ENCODE measurements around the gene C1orf105.

The C1orf105 gene

DNA sequence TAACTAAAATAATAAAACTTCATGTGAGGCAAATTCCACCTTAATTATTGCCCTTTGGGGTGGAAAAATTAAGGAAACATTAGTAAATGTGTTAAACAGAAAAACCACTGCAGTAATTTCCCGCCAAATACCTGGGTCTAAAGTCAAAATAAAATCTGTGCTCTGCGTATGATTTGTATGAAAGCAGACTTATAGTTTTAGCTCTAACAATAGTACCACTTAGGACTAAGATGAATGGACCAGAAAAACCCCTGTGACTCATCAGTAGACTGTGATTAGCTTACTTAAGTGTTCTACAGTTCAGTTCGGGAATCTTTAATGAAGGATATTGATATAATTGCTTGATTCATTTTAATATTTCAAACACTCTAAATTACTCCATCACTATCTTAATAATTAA is 23.3 kb upstream of the C1orf105 start:
- no peak for DNase-seq (ENCODE audit: low spot score)

DNA sequence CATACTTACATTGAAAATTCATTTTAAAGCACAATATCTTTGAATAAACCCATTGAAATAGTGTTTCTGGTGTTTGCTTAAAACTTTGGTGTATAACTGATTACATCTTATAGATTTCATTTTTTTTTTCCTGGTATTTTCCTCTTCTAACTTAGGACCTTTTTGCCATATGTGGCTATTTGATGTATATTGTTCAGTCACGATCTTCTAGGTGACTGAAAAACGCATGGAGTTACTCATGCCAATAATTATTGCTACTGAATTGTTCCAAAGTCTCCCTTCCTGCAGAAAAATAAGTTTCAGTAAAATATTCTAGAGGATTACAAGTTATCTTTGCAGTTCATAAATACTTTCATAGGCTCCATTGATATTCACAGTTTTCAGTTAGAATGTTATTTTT is 22.9 kb upstream of the C1orf105 start:
- no peak for DNase-seq (ENCODE audit: low spot score)

DNA sequence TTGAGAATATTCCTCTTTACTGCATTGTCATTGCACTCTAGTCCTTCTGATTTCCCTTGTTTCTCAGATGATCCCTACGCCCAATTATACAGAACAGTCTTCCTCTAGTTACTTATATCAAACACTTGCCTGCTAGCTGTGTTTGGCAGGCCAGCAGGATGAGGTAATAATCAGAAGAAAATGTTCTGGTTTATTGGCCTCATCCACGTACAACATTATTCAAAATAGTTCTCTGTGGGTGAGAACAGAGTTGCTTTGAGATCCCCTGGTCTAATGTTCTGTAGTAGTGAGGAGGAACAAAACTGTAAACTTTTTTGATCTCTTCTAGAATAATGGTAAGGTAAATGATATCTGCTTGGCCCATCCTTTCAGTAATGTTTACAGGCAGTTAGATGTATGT is 22.3 kb upstream of the C1orf105 start:
- DNase-seq (ENCODE audit: low spot score), result no peak

DNA sequence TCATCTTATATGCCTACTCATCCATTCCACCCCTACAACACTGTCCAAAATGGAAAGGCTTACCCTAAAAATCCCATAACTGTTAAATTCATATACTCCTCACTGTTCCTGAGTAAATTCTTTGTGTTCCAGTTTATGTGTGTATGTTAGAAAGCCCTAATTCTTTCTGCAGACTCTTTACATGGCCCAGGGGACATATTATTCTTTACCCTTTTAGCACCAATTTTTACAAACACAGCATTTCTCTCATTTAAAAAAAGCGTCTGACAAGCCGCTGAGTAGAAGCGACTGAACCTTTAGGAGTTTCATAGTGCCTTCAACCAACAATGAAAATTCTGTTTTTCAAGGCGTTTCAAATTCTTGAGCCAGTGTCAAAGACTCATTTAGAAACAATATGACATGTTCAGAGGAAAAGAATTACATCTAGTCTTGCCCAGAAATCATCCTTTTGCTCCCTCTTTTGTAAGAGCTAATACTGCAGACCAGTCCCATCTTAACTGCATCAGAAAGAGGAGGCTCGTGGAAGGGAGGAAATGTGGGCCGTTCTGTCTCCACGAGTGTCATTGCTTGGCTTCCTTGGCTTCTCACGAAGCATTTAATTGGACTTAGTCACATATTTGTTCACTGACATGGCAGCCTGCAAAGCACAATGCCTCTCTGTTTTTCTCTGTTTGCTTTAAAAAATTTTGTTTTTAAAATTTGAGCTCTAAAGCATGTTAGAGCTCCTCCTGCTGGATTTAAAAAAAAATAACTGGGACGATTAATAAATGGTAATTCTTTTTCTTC is 21.3 kb upstream of the C1orf105 start:
- peak; percentile 92 for DNase-seq (ENCODE audit: low spot score)

DNA sequence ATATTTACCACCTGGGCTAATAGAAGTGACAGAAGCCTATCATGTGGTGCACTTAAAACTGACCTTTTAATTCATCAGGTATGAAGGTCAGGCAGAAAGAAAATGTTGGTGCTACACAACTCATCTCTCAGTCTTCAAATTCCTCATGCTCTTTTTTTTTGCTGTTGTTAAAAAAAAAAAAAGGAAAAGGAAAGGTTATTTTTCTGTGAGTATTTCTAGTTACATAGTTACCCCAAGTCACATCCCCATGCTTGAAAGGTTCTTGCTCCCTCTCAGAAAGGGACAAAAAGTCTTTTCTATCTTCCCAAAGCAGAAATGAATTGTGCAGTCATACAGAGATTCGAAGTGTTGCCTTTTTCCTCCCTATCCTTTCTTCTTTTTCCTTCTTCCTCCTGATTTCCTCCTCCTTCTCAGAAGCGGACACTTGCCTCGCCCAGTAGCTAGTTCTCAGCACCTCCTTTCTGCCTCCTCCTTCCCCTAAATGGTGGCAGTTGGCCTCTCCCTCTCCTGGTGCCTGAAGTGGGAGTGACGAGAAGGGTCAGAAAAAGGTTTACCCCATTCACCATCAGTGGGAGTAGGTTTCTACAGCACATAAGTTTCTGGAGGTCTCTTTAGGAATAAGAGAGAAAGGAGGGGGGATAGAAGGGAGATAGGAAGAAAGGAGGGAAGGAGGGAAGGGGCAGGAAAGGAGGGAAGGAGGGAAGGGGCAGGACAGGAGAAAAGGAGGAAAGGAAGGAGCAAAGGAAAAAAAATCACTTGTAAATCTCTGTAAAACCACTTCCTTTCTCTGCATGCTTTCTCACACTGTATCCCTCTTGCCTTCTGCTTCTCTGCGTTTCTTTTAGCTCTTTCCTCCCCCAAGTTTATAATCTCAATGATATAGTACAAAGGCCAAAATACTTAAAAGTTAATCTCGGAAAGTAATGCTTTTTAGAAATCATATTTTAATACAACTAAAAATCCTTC is 20.4 kb upstream of the C1orf105 start:
- DNase-seq (ENCODE audit: low spot score), result no peak

DNA sequence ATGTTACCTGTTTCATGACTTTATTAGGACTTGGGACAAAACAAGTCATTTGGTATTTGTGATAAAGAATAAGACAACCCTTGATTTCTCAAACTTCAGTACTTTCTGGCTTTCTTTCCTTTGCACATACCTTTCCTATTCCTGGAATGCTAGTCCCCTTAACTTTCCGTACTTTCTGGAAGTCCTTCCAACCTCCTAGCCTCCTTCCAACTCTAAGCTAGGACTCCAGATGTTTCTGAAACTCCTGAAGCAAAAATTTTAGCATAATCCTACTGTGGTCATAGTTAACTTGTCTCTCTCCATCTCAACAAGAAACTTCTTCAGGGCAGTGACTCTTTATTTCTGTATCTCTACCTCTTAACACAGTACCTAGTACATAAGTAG is 19.8 kb upstream of the C1orf105 start:
- no peak for DNase-seq (ENCODE audit: low spot score)

DNA sequence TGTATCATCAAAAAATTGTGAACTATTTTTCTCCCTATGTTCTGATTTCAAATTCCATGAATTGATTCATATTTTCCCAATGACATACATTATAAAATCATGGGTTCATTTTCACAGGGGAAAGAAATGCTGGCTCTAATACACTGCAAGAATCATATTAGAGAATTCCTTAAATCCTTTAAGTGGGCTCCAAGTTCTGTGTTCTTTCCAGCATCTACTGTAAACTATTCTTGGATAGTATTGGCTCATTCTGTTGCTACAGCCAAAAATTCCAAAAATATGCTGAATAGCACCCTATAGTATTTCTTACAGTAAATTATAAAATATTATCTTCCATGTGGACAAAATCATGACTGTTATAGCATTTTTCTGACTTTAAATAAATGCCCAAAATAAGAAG is 19.0 kb upstream of the C1orf105 start:
- no peak for DNase-seq (ENCODE audit: low spot score)

DNA sequence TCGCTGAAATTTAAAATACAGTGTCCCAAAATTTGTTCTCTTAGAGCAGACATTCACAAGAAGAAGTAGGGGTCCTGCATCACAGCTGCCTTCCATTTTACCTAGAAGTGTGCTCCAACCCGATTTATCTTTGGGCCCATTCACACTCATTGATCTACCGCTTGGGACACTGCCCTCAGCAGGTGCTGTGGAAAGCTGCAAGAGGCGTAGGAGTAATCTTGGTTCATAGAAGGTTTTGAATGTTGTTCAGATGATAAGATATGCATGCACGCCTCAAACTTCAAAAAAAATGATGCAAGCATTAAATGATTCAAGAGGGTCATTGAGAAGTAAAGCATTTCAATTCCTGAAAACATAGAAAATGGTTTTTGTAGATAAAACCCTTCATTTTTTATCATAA is 18.6 kb upstream of the C1orf105 start:
- DNase-seq (ENCODE audit: low spot score), result no peak

DNA sequence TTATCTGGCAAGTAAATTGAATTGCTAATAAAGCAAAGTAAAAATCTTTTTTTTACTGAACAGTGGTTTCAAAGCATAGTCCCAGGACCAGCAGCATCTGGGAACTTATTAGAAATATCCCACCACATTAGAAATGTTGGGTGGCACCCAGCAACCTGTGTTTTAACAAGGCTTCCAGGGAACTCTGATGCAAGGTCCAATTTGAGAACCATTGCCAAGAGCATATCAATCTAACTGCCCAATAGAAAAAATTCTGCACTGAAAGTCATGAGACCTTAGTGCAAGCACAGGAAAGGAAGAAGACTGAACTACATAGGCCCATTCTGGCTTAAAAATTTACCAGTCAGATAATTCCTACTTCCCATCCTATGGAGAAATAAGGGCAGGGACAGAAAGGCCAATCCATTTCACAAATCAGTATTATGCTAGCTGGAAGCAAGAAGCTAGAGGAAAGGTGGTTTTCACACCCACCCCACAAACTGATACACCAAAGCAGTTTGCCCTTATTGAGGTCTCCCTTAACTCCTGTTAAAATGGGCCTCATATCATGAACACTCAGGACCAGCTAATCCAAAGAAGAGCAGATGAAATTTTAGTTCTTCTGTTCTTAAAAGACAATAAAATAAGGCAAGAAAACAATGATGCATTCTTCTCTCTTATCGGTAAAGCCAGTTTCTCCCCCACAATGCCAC is 17.5 kb upstream of the C1orf105 start:
- DNase-seq (ENCODE audit: low spot score), result no peak

DNA sequence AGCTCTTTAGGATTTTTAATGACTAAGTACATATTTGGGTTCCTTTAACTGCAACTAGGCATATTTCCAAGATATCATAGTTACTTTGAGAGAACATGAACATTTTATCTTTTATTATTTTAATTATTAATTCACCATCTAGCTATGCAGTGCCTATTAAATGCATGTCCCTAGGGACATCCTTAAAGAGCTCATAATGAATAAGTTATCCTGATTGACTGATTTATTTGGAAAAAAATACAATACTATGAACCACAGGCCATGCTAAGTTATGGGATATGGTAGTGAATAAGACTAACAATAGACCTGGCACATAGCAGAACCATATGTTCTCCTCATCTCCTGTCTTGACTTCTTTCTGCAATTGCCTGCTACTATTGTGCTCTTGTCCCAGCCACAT is 16.4 kb upstream of the C1orf105 start:
- DNase-seq (ENCODE audit: low spot score), result no peak

DNA sequence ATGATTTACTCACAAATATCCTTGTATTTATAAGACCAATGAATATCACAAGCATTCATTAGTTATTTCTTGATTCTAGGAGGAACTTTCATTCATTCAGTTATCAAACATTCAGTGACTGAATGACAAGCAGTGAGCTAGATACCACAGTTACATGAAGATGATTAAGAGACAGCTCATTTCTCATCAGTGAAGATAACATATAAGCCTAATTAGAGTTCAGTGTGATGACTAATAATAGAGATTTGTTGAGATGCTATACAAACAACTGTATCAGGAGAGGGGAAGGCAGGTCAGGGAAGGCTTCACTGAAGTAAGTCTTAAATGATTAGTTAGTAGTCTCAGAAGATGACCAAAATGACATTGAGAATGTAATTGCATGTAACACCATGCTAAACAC is 14.6 kb upstream of the C1orf105 start:
- DNase-seq (ENCODE audit: low spot score), result no peak

DNA sequence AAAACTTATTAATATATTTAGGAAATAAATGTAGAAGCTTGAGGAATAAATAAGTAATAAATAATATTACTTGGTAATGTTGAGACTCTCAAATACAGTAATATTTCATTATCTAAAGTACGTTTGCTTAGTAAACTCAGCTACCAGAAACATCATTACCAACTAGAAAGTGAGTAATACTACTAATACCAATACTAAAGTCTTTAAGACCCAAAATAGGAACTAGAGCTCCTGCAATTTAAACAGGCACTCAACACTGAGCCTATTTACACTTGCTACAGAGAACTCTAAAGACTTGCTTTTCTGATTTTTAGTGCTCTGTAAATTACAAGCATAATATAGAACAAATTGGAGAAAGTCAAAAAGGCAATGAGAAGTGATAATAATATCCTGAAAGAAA is 13.5 kb upstream of the C1orf105 start:
- no peak for DNase-seq (ENCODE audit: low spot score)

DNA sequence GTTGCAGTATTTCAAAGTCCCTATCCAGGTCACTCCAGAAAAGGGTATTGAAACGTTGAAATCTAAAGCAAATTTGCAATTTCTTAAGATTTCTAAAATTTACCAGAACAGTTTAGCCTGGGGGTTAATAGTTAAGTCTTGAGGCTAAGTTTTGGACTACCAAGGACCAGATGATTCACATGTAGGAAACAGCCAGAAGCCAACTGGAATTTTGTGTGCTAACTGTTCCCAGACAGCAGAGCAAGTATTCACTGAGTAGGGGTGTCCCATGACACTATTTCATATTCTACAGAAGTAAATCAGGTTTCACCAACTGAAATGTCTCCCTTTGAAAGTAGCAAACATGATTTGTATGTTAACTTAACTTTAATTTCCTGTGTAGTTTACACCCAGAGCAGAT is 11.5 kb upstream of the C1orf105 start:
- DNase-seq (ENCODE audit: low spot score), result no peak

DNA sequence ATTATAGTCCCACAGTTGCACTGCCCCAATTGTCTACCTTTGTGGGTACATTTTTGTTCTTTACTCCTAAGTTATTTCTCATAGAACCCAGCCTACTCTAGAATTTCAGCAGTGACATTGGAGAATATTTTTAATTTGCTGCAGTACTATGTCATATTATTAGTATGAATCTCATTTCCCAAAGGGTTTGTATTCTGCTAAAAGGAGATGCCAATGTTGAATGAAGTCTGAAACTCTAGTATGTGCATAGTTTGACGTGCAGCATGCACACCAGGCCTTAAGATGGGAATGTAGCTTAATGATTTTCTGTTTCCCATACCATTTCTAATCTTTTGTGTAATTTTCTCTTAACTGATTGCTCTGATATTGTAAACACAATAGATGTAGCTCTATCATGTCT is 10.5 kb upstream of the C1orf105 start:
- DNase-seq (ENCODE audit: low spot score), result no peak

DNA sequence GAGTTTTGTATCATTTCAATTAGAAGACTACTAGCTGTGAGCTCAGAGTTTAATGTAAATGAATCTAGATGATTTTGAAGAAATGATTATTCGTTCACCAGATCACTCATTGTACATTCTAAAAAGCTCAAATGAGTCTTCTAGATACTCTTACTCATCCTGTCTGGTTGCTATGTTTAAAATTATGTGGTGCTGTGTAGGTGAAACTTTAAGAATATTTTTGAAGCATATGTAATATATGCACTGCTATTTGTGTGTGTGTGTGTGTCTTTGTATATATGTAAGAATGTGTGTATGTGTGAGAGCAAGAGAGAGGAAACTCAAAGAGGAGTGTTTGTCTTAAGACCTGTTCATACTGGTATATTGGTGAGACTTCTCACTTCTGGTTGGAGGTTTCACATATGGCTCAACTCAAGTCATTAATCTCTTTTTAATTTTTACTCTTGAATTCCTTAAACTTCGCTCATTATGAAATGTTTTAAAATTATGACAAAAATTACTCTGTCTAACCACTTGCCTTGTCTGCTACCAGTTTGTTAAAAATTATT is 8.6 kb upstream of the C1orf105 start:
- no peak for DNase-seq (ENCODE audit: low spot score)

DNA sequence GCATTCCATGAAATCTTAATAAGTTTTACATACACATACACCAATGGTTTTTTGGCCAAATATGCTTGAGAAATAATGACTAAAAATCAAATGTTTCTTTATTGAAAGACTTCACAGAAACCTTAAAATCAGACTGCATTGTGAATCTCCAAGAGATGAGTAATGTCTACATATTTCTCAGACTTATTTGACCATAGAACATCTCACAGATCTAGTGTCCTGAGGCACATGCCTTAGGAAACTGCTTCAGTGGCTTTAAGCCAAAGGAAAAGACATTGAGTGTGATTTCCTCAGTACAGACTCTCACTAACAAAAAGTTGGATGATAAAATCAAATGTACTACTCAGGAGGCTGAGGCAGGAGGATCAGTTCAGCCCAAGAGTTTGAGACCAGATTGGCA is 6.2 kb upstream of the C1orf105 start:
- DNase-seq (ENCODE audit: low spot score), result no peak

DNA sequence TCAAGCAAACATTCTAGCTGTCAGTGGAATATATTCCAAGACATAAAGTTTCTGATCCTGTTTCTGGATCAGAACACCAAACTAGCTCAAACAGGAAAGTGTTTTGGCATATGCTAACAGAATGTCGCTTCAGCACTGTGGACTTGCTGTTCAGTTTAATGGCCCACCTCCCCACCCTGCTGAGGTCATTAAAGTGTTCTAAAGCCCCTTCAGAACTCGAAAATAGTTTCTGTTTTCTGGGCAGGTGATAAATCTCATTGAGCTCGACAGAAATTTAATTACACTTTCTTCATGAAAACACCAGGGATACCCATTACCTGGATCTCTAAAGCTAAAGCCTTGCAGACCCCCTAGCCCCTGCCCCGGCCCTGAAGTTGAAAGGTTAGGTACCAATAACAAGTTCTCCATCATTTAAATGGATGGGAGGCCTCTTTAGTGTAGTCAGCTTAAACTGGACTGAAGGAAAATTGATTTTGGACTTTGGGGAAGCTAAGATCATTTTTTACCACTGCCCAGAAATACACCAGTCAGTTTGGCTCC is 3.9 kb upstream of the C1orf105 start:
- no peak for DNase-seq (ENCODE audit: low spot score)

DNA sequence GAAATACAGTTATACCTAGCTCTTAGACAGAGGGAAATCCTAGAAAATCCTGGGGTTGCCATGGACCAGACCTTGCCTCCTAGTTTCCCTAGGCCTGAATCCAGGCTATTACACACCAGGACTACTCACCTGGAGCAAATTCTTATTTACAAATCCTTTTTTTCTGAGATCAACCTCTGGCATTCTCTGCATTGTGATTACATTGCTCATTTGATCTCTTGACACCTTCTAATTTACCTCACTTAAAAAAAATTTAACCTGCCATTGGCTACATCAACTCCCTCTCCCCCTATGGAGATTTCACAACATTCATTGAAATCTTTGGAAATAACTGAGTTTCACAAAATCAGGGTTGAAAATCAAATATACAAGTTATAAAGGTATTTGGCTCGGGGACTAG is 2.9 kb upstream of the C1orf105 start:
- no peak for DNase-seq (ENCODE audit: low spot score)

DNA sequence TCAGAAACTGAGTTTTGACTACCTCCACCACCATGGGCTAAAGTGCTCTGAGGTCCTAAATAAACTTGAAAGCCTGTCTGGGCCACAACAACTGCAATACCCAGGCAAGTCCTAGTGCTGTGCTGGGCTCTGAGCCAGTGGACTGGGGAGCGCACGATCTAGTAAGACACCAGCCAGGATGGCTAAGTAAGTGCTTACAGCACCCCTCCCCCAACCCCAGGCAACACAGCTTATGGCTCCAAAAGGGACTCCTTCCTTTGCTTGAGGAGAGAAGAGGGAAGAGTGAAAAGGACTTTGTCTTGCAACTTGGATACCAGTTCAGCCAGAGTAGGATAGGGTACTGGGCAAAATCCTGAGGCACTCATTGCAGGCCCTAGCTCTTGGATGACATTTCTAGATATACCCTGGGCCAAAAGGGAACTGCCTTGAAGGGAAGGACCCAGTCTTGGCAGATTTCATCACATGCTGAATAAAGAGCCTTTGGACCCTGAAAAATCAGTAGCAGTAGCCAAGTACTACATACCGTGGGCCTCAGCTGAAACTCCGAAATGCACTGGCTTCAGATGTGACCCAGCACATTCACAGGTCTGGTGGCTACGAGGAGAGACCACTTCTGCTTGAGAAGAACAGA is 1.6 kb downstream of the C1orf105 start:
- DNase-seq (ENCODE audit: low spot score), result no peak

DNA sequence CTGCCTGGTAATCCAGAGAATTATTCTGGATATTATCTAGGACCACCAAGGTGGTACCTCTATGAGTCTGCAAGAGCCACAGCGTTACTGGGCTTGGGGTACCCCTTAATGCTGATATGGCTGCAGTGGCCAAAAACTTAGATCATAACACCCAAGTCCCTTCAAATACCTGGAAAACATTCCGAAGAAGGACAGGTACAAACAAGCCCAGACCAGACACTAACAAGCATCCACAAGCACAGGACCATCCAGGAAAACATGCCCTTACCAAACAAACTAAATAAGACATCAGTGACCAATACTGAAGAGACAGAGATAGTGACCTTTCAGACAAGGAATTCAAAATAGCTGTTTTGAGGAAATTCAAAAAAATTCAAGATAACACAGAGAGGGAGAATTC is 2.9 kb downstream of the C1orf105 start:
- no peak for DNase-seq (ENCODE audit: low spot score)

DNA sequence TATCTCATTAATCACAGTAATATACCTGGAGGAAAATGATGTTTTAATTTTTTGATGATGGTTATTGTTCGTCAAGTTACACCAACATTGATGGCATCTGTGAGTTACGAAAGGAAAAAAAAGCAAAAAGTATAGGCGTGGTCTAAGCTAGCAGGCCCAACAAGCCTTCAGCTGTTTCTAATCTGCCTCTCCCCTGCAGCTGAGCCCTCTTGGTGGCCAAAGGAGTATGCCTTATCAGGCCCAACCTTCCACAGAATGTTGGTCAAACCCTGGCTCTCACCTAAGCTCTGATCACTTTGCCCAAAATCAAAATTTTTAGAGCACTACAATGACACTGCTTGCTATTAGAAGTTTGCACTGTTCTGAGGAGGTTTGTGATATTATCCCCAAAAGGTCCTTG is 4.9 kb downstream of the C1orf105 start:
- DNase-seq (ENCODE audit: low spot score), result no peak

DNA sequence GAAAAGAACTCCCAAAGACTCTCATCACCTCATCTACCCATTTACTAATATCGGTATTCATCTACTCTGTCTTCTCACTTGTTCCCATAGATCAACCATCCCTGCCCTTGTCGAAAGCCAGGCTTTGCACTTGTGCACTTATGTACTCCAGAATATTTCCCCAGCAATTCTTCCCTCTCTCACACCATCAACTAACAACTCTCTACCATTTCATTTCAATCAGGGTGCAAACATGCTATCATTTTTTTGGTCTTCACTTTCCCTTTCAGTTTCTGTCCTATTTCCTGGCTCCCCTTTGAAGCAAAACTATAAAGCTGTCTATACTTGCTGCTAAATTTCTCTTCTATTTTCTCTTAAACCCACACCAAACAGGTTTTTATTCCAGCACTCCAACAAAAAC is 6.7 kb downstream of the C1orf105 start:
- DNase-seq (ENCODE audit: low spot score), result no peak
